HepG2 (cell line): Measurements from ENCODE around the gene MC1R. TPM values are rescaled to one million over a fixed set of nuclear protein-coding genes. Genes with fewer than 3 reads are reported as not detected.
A peak's percentile ranks its signal among the peaks of the same experiment; 100 is the strongest.

Experiments
- ARID4A ChIP-seq: sonication (generic); formaldehyde crosslinking; IDR thresholded peaks from 2 replicates; pipeline ENCODE4 v1.5.0; 2020; ENCODE audit warnings: mild to moderate bottlenecking, missing genetic modification reagents, borderline replicate concordance
- CREB3 ChIP-seq: sonication (generic); formaldehyde crosslinking; IDR thresholded peaks from 2 replicates; pipeline ENCODE4 v1.5.0; 2020; ENCODE audit warnings: missing genetic modification reagents
- GABPB1 ChIP-seq: IDR thresholded peaks from 2 replicates; pipeline ENCODE4 v1.6.1; 2016; ENCODE audit warnings: mild to moderate bottlenecking, missing genetic modification reagents, moderate library complexity, missing compliant biosample characterization
- NFATC3 ChIP-seq: sonication (generic); formaldehyde crosslinking; IDR thresholded peaks from 2 replicates; pipeline ENCODE4 v1.5.1; 2020; ENCODE audit warnings: mild to moderate bottlenecking, missing genetic modification reagents
- NFYB ChIP-seq: sonication (generic); formaldehyde crosslinking; IDR thresholded peaks from 2 replicates; pipeline ENCODE4 v1.4.0; 2020; ENCODE audit warnings: missing genetic modification reagents
- RXRB ChIP-seq: IDR thresholded peaks from 2 replicates; pipeline ENCODE4 v1.6.1; 2016; ENCODE audit warnings: borderline replicate concordance, missing genetic modification reagents, missing compliant biosample characterization
- TOE1 ChIP-seq: sonication (generic); formaldehyde crosslinking; IDR thresholded peaks from 2 replicates; pipeline ENCODE4 v1.4.0; 2020; ENCODE audit warnings: mild to moderate bottlenecking, missing genetic modification reagents
- ZBTB49 ChIP-seq: sonication (generic); formaldehyde crosslinking; IDR thresholded peaks from 2 replicates; pipeline ENCODE4 v1.4.0; 2020; ENCODE audit warnings: missing genetic modification reagents, borderline replicate concordance
- ZNF142 ChIP-seq: sonication (generic); formaldehyde crosslinking; IDR thresholded peaks from 2 replicates; pipeline ENCODE4 v1.4.0; 2020; ENCODE audit warnings: missing genetic modification reagents
- ZNF256 ChIP-seq: sonication (generic); formaldehyde crosslinking; conservative IDR thresholded peaks from 2 replicates; pipeline ENCODE4 v1.4.0; 2020; ENCODE audit warnings: missing genetic modification reagents
- ZNF274 ChIP-seq: sonication (generic); formaldehyde crosslinking; IDR thresholded peaks from 2 replicates; pipeline ENCODE4 v1.5.1; 2020; ENCODE audit warnings: mild to moderate bottlenecking, missing genetic modification reagents
- ZNF629 ChIP-seq: sonication (generic); formaldehyde crosslinking; conservative IDR thresholded peaks from 2 replicates; pipeline ENCODE4 v1.5.0; 2020; ENCODE audit warnings: missing genetic modification reagents
- ZNF710 ChIP-seq: sonication (generic); formaldehyde crosslinking; IDR thresholded peaks from 2 replicates; pipeline ENCODE4 v1.5.0; 2020; ENCODE audit warnings: mild to moderate bottlenecking, missing genetic modification reagents, borderline replicate concordance
- ZNF816 ChIP-seq: sonication (generic); formaldehyde crosslinking; IDR thresholded peaks from 2 replicates; pipeline ENCODE4 v1.8.0; 2022; ENCODE audit warnings: missing genetic modification reagents, mild to moderate bottlenecking, borderline replicate concordance
- polyA plus RNA-seq, 8 experiments: library from polyadenylated mRNA; depleted of rRNA in 3 of 8; stranded (reverse) in 7 of 8; unstranded in 1 of 8; fragments of >200 nt; fragmentation: Illumina TruSeq in 4 of 8; extraction: Trizol in 4 of 8; gene quantifications; 2 replicates each; pipeline versions ENCODE4 v1.2.1 to v1.2.3, GENCODE V29; 2011 to 2016; ENCODE audit warnings: low read depth in 4 of 8, missing spikeins in 1 of 8, mixed read lengths in 1 of 8; ENCODE audit not compliant: insufficient read depth in 1 of 8
- total RNA-seq, 5 experiments: library from RNA; depleted of rRNA; stranded (reverse); fragments of >200 nt; fragmentation: Illumina TruSeq; extraction: Trizol; gene quantifications; 2 replicates each; pipeline ENCODE4 v1.2.3, GENCODE V29; 2016; ENCODE audit warnings: low read depth in 1 of 5

Gene MC1R
- total and polyA plus RNA-seq, 2 of the 13 experiments (the other 11 are each of a cell fraction or from before 2014, with no cell fraction given) = 9.1 to 14.8 TPM

- TF ChIP-seq NFATC3 (CRISPR knock-in tag) = no peak
- TF ChIP-seq TOE1 (CRISPR knock-in tag) = no peak
- TF ChIP-seq CREB3 (CRISPR knock-in tag) = no peak
- TF ChIP-seq NFYB (CRISPR knock-in tag) = no peak
- peak; percentile 19; the same call in 1 of the 2 replicates for TF ChIP-seq ARID4A (CRISPR knock-in tag)
- TF ChIP-seq ZNF256 (CRISPR knock-in tag) = no peak
- no peak for TF ChIP-seq ZNF816 (CRISPR knock-in tag)
- no peak for TF ChIP-seq ZNF274 (CRISPR knock-in tag)
- peak; percentile 42; the same call in 1 of the 2 replicates for TF ChIP-seq ZNF710
- no peak for TF ChIP-seq ZBTB49 (CRISPR knock-in tag)
- TF ChIP-seq RXRB (CRISPR knock-in tag) = peak; percentile 67
- TF ChIP-seq ZNF629 (CRISPR knock-in tag) = no peak
- no peak for TF ChIP-seq ZNF142 (CRISPR knock-in tag)
- peak; percentile 72 for TF ChIP-seq GABPB1 (CRISPR knock-in tag)
These were observed 3.8 kb downstream of the MC1R start (continued) for GRCh38 chr16:89922477-89922883.
